ENCODE data around the gene CDC42.

Gene CDC42

GRCh38 chr1:22038036-22038435 lies 14.5 kb upstream of the CDC42 start:
- no peak for DNase-seq

GRCh38 chr1:22039594-22040285 lies 12.8 kb upstream of the CDC42 start:
- DNase-seq: peak; percentile 56

DNA sequence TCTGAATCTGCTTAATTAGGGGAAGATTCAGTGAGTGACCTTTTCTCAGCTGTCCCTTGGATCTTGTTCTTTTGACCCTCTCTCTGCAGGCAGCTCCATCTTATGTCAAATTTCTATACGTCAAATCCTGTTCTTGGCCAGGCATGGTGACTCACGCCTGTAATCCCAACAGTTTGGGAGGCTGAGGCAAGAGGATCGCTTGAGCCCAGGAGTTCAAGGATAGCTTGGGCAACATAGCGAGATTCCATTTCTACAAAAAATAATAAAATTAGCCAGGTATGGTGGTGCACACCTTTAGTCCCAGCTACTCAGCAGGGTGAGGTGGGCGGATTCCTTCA lies 12.3 kb upstream of the CDC42 start:
- no peak for DNase-seq

GRCh38 chr1:22041505-22041904 lies 11.0 kb upstream of the CDC42 start:
- DNase-seq: no peak

DNA sequence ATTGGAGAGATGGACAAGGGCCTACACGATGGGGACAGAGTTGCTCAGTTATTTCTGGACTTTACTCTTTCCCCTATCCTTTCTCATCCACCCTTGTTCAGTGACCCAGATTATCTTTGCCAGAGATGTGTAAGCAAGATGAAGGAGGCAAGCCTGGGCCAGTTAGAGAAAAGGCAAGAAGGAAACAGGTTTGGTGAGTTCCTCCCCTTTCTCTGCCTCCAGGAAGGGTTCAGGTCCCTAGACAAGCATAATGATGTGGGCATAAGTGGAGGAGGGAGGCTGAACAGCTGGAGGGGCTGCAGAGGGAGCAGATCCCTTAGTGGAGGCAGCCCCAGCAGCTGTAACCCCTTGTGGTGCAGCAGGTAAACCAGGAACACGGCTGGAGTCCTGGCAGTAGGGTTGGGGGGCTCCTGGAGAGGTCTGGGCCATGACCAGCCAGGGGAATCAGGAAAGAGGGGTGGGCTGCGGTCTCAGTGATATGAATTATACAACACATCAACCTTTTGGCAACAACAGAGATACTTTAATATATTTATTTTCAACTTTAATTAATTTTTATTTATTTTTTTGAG lies 9.2 kb upstream of the CDC42 start:
- DNase-seq: no peak

DNA sequence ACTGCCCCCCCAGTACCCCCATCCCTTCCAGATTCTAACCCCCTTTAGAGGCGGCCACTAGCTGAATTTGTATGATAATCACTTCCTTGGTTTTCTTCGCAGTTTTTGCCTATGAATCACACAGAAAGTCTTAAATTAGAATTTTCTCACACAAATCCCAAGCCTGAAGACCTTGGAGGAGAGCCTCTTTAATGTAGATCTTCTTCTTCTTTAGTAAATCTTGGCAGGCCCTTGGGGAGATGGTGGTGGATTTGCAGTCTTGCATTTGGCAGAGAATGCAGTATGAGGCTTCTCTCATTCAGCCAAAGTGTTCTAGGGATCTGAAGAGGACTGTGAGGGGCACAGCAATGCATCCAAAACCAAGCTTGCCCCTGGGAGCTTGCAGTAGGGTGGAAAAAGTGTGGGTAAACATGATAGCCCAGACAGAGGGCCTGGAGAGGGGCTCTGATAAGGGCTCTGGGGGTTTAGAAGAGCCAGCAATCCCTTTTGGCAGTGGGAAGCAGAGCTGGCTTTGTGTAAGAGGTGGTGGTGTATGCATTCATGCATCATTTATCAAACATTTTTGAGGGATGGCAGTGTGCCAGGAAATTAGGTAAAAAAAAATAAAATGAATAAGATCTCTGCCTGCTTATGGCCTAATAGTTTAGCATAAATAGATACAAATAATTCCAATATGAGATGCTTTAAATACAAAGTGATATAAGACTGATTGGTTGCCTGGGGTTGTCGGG lies 7.7 kb upstream of the CDC42 start:
- DNase-seq: peak; percentile 74

DNA sequence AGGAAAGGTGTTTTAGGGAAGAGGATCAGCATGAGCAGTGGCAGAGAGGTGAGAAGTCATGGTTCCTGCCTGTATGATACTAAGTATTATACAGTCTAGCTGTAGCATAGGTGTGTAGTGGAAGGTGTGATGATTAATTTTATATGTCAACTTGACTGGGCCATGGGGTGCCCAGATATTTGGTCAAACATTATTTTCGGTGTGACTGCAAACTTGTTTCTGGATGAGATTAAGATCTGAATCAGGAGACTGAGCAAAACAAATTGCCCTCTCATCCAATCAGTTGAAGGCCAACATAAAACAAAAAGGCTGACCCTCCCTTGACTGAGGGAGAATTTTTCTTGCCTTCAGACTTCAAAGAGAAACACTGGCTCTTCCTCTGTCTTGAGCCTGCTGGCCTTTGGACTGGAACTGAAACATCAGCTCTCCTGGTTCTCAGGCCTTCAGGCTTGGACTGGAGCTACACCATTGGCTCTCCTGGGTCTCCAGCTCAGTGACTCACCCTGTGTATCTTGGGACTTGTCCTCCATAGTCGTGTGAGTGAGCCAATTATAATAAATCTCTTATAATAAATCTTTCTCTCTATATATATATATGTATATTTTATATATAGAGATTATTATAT lies 6.8 kb upstream of the CDC42 start:
- DNase-seq: peak; percentile 29

DNA sequence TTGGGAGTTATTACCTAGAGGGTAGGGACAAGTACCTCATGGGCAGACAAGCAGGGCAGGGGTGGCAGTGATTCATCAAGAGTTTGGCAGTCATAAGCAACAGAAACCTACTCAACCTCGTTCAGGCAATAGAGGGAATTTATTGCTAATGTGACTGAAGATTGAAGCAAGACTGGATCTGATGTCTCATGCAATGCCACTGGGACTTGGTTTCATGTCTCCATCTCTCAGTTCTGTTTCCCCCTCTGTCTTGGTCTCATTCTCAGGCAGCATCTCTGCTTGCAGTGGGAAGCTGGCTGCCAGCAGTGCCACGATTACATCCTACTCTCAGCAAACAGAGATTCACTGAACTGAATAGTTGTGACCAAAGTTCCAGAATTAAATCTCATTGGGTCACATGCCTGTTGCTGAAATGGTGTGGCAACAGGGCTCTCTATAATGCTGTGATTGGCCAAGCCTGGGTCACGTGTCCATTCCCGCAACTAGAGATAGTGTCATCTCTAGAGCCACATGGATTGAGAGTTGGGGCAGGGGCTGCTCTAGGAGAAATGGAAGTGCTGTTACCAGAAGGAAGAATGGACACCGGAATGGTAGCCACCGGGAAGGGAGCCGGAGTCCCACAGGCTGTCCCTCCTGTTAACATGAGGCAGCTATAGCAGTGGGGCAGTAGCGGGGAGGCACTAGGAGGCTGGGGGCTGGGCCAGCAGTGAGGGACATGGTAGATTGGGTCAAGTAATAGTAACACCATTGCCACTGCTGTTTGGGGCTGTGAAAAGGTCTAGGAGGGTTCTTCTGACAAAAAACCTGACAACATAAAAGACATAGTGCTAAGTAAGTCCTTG lies 3.9 kb upstream of the CDC42 start:
- DNase-seq: peak; percentile 28

DNA sequence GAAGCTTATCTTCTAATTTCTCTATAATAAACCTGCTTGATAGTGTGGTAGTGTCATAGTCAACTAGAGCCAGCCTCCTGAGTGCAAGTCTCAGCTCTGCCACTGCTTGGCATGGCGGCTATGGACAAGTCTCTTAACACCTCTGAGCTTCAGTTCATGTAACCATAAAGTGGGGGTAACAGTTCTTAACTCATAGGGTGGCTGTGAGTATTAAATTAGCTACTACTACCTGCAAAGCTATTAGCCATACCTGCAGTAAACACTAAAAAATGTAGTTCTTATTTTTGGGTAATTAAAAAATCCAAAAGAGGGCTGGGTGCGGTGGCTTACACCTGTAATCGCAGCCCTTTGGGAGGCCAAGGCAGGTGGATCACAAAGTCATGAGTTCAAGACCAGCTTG lies 2.2 kb upstream of the CDC42 start:
- DNase-seq: no peak

DNA sequence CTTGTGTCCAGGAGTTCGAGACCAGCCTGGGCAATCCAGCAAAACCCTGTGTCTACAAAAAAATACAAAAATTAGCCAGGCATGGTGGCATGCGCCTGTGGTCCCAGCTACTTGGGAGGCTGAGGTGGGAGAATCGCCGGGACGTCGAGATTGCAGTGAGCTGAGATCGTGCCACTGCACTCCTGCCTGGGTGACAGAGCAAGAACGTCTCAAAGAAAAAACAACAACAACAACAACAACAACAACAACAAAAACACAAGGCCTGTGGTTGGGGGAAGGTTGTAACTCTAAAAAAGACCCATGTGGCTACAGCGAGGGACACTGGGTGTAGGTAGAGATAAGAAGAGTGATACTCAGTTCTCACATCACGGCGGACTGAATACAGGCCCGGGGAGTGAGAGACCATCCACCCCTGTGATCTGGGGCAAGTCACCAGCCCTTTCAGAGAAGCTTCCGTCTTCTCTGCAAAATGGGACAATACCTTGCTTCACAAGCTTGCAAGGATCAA lies 848 bp upstream of the CDC42 start:
- DNase-seq: no peak

DNA sequence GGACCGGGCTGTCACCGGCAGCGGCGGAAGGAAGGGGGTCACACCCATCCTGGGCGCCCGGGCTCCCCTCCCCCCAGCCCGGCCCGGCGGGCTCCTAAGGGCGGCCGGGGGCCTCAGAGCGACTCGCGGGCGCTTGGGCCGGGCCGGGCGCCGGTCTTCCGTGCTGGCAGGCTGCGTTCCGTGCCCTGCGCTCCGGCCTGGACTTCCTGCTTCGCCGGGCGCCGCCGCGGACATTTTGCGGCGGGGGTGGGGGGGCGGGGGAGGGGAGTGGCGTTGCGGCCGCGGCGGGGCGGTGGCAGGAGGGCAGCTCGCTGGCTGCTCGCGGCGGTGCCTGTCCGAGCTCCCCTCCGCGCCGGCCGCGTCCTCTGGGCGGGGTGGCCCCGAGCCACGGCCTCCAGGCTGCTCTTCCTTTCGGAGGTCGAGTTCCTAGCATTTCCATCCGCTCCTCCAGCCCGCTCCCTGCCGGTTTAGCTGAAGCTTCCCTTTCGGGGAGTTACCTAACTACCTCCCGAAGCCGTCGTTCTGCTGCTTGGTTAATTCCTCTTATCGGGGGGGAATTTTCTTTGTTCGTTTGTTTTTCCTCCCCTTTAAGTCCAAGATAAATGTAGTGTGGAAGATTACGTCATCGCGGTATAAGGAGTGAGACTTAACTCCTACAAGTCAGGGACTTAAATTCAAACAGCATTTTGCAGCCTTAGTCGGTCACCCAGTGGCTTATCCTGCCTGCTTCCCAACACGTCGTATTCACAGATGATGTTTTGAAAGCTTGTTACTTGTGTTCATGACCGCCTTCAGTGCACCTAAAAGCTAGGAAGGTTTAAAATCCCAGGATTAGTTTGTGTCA lies 730 bp downstream of the CDC42 start:
- DNase-seq: peak; percentile 66

DNA sequence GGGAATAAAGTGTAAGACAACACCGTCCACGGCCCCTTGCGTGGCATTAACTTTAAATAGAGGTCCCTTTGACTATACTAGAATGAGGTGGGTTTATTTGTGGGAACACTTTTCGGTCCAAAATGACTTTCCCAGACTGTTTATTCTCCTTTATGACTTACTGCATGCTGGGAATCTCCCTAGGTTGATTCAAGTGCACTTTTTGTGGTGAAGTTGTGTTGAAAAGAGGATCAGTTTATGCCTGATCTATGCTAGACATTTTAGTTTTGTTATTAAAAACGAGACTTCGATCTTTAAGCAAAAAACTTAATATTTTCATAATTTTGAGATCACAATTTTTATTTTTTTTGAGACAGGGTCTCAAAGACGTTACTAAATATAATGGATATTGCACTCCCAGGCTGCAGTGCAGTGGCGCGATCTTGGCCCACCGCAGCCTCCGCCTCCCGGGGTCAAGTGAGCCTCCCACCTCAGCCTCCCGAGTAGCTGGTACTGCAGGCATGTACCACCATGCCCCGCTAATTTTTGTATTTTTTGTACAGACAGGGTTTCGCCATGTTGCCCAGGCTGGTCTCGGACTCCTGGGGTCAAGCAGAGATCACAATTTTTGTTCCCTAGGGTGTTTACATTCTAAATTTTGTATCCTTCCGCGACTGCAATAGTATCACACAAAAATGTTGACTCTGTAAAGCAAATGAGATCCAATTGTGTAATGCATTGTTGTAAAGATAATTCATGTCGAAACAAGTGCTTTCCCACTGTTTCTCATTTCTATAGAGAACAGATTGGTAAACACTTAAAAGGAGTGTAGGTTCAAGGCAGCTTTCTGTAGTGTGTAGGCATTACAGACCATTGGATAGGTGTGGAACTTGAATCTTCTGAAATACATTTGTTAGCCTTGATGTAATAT lies 1.6 kb downstream of the CDC42 start:
- DNase-seq: no peak

DNA sequence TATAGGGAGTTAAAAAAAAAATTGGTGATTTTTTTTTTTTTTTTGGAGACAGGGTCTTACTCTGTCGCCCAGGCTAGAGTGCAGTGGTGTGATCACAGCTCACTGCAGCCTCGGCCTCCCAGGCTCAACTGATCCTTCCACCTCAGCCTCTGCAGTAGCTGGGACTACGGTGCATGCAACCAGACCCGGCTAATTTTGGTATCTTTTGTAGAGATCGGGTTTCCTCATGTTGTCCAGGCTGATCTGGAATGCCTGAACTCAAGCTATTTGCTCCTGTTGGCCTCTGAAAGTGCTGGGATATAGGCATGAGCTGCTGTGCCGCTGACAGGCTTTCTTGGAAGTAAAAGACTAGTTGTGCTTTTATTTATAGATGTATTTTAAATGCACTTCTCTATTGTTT lies 3.0 kb downstream of the CDC42 start:
- no peak for DNase-seq

GRCh38 chr1:22056043-22056442 lies 3.5 kb downstream of the CDC42 start:
- DNase-seq: no peak

DNA sequence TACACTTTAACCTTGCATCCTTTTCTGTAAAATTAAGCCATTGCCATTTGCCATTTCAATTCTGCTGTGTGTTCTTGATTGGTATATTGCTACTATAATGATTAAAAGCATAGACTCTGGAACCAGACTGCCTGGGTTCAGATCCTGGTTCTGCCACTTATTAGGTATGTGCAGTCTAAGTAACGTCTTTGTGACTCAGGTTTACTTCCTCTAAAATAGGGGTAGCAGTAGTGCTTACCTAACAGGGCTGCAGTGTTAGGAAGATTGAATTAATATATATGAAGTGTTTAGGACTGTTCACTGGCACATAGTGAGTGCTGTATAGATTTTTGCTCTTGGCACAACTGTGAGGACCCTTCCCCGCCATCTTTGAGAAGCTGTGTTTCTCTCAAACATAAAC lies 4.4 kb downstream of the CDC42 start:
- no peak for DNase-seq

DNA sequence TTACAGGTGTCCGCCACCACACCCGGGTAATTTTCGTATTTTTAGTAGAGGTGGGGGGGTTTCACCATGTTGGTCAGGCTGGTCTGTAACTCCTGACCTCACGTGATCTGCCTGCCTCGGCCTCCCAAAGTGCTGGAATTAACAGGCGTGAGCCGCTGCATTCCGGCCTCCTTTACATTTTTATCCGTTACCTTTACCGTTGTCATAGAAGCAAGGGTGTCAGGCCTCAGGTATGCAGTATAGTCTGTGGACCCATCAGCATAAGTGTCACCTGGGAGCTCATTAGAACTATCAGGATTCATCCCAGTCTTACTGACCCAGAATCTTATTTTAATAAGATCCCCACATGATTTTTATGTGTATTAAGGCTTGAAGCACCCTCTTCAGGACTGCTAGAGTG lies 5.4 kb downstream of the CDC42 start:
- no peak for DNase-seq

DNA sequence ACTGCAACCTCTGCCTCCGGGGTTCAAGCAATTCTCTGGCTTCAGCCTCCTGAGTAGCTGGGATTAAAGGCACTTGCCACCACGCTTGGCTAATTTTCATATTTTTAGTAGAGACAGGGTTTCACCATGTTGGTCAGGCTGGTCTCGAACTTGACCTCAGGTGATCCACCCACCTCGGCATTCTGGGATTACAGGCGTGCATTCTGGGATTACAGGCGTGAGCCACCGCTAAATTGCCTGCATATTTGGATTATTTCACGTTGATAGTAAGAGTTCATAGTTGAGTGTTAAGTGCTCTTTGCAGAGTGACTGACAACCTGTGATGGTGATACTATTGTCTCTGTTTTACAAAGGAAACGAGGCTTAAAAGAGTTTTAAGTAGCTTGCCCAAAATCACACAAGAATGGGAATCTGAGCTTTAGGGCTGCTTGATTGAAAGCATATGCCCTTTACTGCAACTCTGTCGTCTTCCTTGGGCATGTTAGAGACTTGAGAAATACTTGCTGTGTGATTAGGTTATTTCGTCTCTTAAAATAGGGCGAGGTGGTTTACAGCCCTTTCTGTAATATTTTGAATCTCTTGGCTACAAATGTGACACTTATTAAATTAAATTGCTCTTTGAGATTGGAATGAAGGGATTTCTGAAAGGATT lies 12.4 kb downstream of the CDC42 start:
- no peak for DNase-seq

DNA sequence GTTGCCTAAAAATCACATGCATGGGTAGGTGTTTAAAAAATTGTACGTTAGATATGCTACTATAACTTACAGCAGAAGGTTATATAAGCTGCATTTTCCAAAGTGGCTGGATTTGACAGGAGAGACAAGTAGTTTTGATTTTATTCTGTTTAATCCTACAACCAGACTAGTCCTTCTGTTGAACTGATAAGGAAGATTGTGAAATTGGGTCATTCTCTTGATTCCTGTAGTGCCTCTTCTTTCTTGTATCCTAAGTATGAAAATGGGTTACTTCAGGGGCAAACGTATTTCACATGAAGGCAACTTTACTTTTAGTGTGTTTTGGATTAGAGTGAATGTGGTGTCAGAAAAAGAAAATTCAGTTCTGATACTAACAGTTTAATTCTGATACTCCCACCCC lies 19.0 kb downstream of the CDC42 start:
- DNase-seq: no peak

- DNase-seq: no peak
Observed at GRCh38 chr1:22074803-22075202, 22.3 kb downstream of the CDC42 start.

DNA sequence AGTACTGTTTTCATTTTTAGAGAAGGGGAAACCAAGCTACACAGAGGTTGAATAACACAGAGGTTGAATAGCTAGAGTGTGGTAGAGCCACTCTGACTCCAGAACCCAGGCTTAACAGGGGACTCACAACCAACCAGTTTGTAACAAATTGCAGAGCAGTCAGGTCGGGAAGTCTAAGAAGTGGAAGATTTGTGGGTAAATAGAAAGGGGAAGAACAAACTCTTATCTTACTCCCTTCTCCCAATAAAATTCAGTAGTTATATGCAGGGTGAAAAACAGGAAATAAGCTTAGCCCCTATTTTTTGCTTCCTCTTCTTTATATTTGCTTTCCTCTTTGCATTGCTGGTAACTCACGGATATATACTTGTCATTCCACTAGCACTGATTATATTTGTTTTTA lies 23.2 kb downstream of the CDC42 start:
- no peak for DNase-seq

Data from EL (cell line).